Measurements from ENCODE around the gene GPLD1. TPM values are rescaled to one million over a fixed set of nuclear protein-coding genes. Genes with fewer than 3 reads are reported as not detected.

The GPLD1 gene
- total and polyA plus RNA-seq, 2 experiments from 2014 or later: 2.8 to 5.0 TPM

DNA sequence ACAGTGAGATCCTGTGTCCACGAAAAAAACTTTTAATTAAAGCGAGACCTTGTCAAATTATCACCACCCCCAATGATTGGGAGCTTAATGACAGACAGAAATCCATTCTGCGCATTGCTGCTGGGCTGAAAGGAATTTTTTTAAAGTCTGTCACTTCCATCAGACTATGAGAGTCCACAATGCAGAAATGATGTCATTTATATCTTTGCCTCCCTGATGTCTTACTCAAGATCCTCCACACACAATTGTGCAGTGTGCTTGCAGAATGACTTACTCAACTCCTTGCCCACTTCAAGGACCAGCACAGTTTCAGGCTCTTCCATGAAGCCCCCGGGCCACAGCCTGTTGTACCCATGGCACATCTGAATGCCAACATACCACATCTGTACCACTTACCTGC lies 41.0 kb downstream of the GPLD1 start:
- 69% methylated on average over 4 of the region's 4 CpGs for WGBS (ENCODE audit: low lambda C conversion rate, missing lambda C conversion rate)
- TF ChIP-seq CTCF (IDR thresholded peaks at IDR 0.05; ENCODE audit: poor library complexity) (no peak), EZH2phosphoT487 (IDR thresholded peaks at IDR 0.05; ENCODE audit: low read depth, severe bottlenecking, unreplicated experiment) (no peak), EZH2 (IDR thresholded peaks at IDR 0.05; ENCODE audit: borderline replicate concordance) (no peak)
- no peak for DNase-seq (ENCODE audit: low spot score)

DNA sequence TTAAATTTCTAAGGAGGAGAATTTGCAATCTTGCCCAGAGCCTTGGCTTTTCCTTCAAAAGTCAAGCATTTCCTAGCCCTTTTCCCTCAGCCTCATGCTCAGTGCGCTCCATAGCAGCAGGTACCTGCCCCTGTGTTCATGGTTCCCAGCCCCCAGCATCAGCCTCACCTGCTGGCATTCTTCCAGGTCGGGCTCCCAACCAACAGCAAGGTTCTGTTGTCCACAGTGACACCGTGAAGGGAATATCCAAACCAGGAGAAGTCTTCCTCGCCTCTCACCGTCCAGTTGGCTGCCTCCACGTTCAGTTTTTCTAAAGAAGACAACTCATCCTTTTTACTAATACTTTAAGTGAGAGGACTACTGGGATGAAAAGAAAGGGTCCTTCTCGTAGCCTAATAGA lies 42.7 kb downstream of the GPLD1 start:
- Histone ChIP-seq H3K9me2 (replicated peaks; ENCODE audit: insufficient read depth) (no peaks in the 10 kb centered on the region), H3K4me3 (no peak overlapping the region), H3K4me2 (no peak overlapping the region), H3K36me3 (replicated peaks; ENCODE audit: insufficient read depth, low read depth) (no peaks in the 10 kb centered on the region), H3K9me3 (ENCODE audit: low read depth) (no peaks in the 10 kb centered on the region), H3K27ac (no peak overlapping the region), H3K79me2 (no peaks in the 10 kb centered on the region), H2AFZ (no peak overlapping the region), H3K4me1 (ENCODE audit: insufficient read depth) (no peaks in the 10 kb centered on the region), H4K20me1 (ENCODE audit: insufficient read depth, poor library complexity, severe bottlenecking) (no peaks in the 10 kb centered on the region), H3K27me3 (no peaks in the 10 kb centered on the region)
- TF ChIP-seq EZH2phosphoT487 (IDR thresholded peaks at IDR 0.05; ENCODE audit: low read depth, severe bottlenecking, unreplicated experiment) (no peak), EZH2 (IDR thresholded peaks at IDR 0.05; ENCODE audit: borderline replicate concordance) (no peak)
- DNase-seq (ENCODE audit: low spot score): no peak
- WGBS (ENCODE audit: low lambda C conversion rate, missing lambda C conversion rate): 93% methylated on average over 7 of the region's 7 CpGs

More for the DNA sequence above, 41.0 kb downstream of the GPLD1 start:
- Histone ChIP-seq H4K20me1 (ENCODE audit: insufficient read depth, poor library complexity, severe bottlenecking) (no peaks in the 10 kb centered on the region), H2AFZ (no peak overlapping the region), H3K4me1 (ENCODE audit: insufficient read depth) (no peaks in the 10 kb centered on the region), H3K4me2 (no peak overlapping the region), H3K79me2 (no peaks in the 10 kb centered on the region), H3K27me3 (no peaks in the 10 kb centered on the region), H3K36me3 (replicated peaks; ENCODE audit: insufficient read depth, low read depth) (no peaks in the 10 kb centered on the region), H3K4me3 (no peak overlapping the region), H3K27ac (no peak overlapping the region), H3K9me2 (replicated peaks; ENCODE audit: insufficient read depth) (no peaks in the 10 kb centered on the region), H3K9me3 (ENCODE audit: low read depth) (no peaks in the 10 kb centered on the region)

DNA sequence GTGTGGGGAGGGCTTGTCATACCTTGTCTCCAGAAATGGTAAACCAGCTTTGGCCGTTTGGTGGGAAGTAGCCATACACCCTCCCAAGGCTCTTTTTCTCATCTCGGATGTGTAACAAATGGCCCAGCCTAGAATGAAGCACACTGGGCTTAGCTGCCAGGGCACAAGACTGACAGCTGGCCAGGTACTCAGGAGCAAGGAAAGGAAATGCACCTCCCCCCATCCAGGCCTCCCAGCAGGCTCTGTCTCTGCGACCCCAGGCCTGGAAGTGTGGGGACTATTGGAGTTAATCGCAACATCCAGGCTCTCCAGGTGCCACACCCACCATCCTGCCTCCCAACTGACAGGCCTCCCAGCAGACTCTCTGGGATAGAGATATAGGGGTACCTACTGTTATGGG lies 43.7 kb downstream of the GPLD1 start:
- H3K27ac ChIP-seq: no peak overlapping the region
- H3K4me2 ChIP-seq: no peak overlapping the region
- H3K4me3 ChIP-seq: no peak overlapping the region
- 71% methylated on average over 4 of the region's 4 CpGs for WGBS (ENCODE audit: low lambda C conversion rate, missing lambda C conversion rate)
- no peaks in the 10 kb centered on the region for H3K4me1 ChIP-seq (ENCODE audit: insufficient read depth)
- H2AFZ ChIP-seq: no peak overlapping the region
- no peaks in the 10 kb centered on the region for H4K20me1 ChIP-seq (ENCODE audit: insufficient read depth, poor library complexity, severe bottlenecking)
- H3K9me2 ChIP-seq (replicated peaks; ENCODE audit: insufficient read depth): no peaks in the 10 kb centered on the region
- H3K27me3 ChIP-seq: no peaks in the 10 kb centered on the region
- no peak for DNase-seq (ENCODE audit: low spot score)
- no peak for TF ChIP-seq EZH2phosphoT487 (IDR thresholded peaks at IDR 0.05; ENCODE audit: low read depth, severe bottlenecking, unreplicated experiment)
- TF ChIP-seq EZH2 (IDR thresholded peaks at IDR 0.05; ENCODE audit: borderline replicate concordance): no peak
- TF ChIP-seq CTCF (IDR thresholded peaks at IDR 0.05; ENCODE audit: poor library complexity): no peak
- no peaks in the 10 kb centered on the region for H3K9me3 ChIP-seq (ENCODE audit: low read depth)
- H3K79me2 ChIP-seq: no peaks in the 10 kb centered on the region
- no peaks in the 10 kb centered on the region for H3K36me3 ChIP-seq (replicated peaks; ENCODE audit: insufficient read depth, low read depth)

- Histone ChIP-seq H3K79me2 (no peaks in the 10 kb centered on the region), H4K20me1 (ENCODE audit: insufficient read depth, poor library complexity, severe bottlenecking) (no peaks in the 10 kb centered on the region), H3K27ac (no peak overlapping the region), H3K9me3 (ENCODE audit: low read depth) (no peaks in the 10 kb centered on the region), H3K4me2 (no peak overlapping the region), H2AFZ (no peak overlapping the region), H3K4me1 (ENCODE audit: insufficient read depth) (no peaks in the 10 kb centered on the region), H3K9me2 (replicated peaks; ENCODE audit: insufficient read depth) (no peaks in the 10 kb centered on the region), H3K36me3 (replicated peaks; ENCODE audit: insufficient read depth, low read depth) (no peaks in the 10 kb centered on the region), H3K27me3 (no peaks in the 10 kb centered on the region), H3K4me3 (no peak overlapping the region)
- 86% methylated on average over 4 of the region's 4 CpGs for WGBS (ENCODE audit: low lambda C conversion rate, missing lambda C conversion rate)
- DNase-seq (ENCODE audit: low spot score): no peak
- no peak for TF ChIP-seq EZH2phosphoT487 (IDR thresholded peaks at IDR 0.05; ENCODE audit: low read depth, severe bottlenecking, unreplicated experiment)
These were observed 44.8 kb downstream of the GPLD1 start for GRCh38 chr6:24444588-24444987.
